ENCODE measurements around the gene ALDH1L2.
"Not testable (repeated sequence)": the region's sequence is repeated elsewhere in the genome, so short reads cannot be mapped to it uniquely, and the experiment has no call there.

ALDH1L2 gene

DNA sequence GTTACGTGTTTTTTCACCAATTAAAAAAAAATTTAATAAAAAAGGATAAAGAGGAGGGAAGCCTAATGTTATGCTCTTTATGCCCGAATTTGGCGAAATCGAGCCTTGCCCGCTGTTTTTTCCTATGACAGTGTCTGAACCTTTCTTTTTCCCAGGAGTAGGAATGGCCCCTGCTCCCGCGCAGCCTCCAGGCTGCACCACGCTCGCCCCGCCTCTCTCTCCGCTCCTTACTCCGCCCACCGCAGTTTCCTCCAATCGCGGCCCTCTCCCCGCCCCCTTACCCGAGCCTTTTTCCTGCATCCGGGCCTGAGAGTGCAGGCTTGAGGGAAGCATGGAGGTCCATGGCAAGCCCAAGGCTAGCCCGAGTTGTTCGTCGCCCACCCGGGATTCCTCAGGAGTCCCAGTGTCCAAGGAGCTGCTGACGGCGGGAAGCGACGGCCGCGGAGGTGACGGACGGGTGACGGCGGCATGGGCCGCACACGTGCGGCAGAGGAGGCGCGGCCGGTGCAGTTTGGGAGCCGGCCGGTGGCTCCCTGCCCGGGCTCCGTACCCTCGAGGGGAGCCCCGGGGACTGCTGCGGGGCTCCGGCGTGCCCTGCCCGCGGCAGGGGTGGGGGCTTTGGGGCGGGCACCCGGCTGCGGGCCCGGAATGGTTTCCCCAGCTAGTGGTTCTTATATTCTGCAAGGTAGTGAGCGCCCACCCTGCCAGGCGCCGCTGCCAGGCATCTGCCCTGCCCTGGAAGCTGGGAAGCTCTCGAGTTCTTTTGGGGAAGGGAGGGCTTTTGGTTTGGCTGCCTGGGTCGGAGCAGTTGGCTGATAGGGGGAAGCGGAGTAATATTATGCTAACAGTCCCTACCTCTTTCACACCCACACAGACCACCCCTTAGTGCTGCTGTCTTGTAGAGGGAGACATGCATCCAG lies 98.0 kb downstream of the ALDH1L2 start, which contains the start of gene NOPCHAP1:
NOPCHAP1 (plus strand) TSS at position 295 of the 920 bp plus-strand sequence; CDS start at position 332, 37 bp downstream.
- in situ Hi-C loops (cut with HindIII; ENCODE audit: low sequenced_read_pairs), result no loop called here

DNA sequence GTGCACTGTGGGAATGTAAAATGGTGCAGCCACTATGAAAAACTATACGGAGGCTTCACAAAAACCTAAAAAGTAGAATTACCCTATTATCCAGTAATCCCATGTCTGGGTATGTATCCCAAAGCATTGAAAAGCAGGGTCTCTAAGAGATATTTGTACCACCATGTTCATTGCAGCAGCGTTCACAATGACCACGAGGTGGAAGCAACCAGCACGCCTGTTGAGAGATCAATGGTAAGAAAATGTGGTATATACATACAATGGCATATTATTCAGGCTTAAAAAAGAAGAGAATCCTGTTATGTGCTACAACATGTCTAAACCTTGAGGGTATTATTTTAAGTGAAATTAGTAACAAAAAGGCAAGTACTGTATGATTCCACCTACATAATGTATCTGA lies 99.1 kb downstream of the ALDH1L2 start:
- in situ Hi-C loops (cut with HindIII; ENCODE audit: low sequenced_read_pairs), result no loop called here

DNA sequence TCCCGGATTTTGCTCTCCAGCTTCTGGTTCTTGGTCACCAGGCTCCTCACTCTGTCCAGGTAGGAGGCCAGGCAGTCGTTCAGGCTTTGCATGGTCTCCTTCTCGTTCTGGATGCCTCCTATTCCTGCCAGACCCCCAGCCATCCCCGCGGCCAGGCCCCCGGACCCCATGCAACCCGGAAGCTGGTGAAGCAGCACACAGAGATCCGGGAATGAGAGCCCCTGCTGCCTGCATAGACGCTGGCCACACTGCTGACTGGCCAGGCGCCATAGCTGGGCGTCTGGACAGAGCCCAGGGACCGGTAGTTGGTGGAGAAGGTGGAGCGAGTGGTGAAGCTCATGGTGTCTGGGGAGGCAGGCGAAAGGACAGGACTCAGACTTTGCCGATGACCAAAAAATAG lies 106.6 kb downstream of the ALDH1L2 start:
- in situ Hi-C loops (cut with HindIII; ENCODE audit: low sequenced_read_pairs), result not testable (repeated sequence)

DNA sequence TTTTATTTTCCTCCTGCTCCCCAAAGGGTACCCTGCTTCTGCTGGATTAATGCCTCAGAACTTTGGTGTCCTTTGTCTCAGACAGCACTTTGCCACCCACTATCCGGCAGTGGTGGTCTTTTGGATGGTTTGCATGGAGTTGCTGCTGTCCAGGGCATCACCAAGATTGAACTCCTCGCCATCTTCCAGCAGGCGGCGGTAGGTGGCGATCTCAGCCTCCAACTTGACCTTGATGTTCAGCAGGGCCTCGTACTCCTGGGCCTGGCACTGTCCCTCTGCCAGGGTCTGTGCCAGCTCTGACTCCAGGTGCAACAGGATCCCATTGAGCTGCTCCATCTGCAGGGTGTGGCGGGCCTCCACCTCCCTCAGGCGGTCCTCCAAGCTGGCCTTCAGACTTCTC lies 107.6 kb downstream of the ALDH1L2 start:
- in situ Hi-C loops (cut with HindIII; ENCODE audit: low sequenced_read_pairs), result no loop called here

GRCh38 chr12:104975587-104976343 lies 108.5 kb downstream of the ALDH1L2 start:
- in situ Hi-C loops (cut with HindIII; ENCODE audit: low sequenced_read_pairs), result no loop called here

GRCh38 chr12:104974626-104975290 lies 109.5 kb downstream of the ALDH1L2 start:
- in situ Hi-C loops (cut with HindIII; ENCODE audit: low sequenced_read_pairs), result no loop called here

GRCh38 chr12:104973250-104973649 lies 111.0 kb downstream of the ALDH1L2 start:
- in situ Hi-C loops (cut with HindIII; ENCODE audit: low sequenced_read_pairs), result no loop called here

- in situ Hi-C loops (cut with HindIII; ENCODE audit: low sequenced_read_pairs), result no loop called here
Measured at GRCh38 chr12:104971306-104971705, 113.0 kb downstream of the ALDH1L2 start.

All from endothelial cell of hepatic sinusoid (primary cell).